CD4-positive, alpha-beta T cell treated with Interleukin-6 for 4 hours (primary cell): Measurements from ENCODE around the gene SF3A1.

Source experiments
- DNase-seq: peaks from one replicate; pipeline ENCODE4 v3.0.0-alpha.2; 2020; ENCODE audit warnings: mixed read lengths

SF3A1 gene

DNA sequence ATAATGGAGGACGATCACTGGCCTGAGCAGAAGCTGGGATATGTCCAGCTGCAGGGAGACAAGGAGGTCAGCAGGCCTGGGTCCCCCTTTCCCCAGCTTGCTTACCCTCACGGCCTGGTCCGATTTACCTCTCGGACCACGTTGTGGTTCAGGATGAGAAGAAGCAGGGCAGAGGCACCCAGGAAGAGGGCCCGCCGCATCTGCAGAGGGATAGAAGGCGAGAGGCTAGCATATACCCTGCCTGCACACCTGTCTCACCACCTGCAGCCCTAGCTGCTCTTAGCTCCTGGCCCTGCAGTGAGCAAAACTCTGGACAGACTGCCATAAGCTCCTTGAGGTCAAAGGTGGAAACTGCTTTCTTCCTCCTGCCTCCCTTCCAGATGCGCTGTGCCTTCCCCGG, 29.2 kb upstream of the SF3A1 start:
- DNase-seq, result no peak

DNA sequence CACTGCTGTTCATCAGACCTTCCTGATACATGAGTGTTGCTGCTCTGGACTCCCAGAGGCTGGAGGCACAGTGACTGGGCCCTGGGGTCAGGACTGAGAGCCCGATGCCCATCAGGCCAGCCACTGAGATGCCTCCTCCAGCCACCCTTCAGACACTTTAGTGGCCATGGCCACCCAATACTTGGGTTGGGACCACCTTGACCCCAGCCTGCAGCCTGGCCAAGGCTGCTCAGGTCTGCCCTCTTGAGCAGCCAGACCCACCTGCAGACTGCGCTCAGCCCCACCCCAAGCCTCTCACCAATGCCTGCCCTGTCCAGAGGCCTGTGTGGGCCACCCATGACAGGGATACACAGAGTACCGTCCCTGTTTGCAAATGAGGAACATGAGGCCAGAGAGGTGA, 26.4 kb upstream of the SF3A1 start:
- DNase-seq, result no peak

DNA sequence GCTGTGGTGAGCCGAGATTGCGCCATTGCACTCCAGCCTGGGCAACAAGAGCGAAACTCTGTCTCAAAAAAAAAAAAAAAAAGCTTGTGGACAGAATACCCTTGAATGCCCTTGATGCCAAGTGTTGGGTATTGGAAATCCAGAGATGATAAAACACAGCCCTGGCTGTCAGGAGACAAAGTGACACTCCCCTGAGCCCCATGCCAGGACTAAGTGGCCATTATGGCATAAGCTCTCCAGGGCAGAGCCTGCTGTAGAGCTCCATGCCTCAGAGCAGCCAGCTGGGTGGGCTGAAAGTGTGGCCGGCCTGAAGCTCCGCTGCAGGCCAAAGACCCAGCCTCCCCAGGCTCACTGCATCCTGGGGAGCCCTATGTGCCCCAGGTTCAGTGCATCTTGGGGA, 25.6 kb upstream of the SF3A1 start:
- DNase-seq, result no peak

DNA sequence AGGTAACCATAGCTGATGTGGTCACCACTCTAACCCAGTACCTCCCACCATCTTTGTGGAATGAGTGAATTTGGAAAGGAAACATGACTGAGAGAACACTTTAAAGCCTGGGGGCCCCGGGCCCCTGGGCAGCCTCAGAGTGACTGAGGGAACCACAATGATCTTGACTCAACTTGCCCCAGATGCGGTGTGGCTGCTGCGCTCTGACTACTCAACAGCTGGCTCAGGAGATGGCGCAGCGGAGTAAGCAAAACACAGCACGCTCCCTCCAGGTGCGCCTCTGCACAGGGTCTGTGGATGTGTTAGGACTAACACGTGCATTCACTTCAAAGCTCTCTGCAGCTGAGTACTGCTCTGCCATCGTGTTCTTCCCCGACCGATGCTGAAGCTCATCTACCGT, 24.6 kb upstream of the SF3A1 start:
- DNase-seq, result no peak

DNA sequence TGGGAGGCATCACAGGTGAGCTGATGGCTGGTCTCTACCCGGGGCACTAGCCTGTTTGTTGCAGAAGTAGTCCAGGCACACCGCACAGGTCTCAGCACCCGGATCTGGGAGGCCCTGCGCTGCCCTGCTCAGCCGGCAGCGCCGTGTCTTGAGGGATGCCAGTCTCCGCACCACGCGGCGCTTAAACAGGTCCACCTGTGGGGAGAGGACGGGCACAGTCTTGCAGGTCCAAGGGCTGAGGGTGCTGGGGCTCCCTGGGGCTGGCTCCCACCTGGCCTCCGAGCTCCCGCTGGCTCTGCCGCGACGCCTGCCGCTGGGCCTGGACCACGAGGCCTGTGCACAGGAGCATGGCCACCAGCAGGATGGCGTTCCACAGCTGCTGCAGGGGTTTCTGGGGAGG, 23.3 kb upstream of the SF3A1 start:
- no peak for DNase-seq

DNA sequence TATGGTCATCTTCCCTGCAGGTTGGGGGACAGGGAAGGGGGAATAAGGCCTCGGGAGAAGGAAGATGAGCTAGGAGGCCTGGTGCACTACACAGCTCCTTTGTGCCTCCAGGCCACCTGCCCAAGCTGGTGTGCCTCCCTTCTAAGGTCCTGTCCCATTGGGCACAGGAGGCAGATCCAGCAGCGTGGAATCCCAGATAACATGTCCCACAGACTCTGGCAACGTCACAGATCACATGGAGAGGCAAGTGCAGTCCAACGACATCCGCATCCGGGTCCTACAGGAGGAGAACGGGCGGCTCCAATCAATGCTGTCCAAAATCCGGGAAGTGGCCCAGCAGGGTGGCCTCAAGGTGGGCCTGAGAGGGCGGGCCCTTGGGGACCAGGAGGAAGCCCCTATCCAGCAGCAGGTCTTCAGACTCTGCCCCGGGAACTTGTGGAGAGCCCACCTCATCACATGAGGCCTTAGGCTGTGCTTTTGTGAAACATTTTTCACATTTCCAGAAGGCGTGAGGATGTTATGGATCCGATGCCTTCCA, 18.7 kb upstream of the SF3A1 start:
- no peak for DNase-seq

DNA sequence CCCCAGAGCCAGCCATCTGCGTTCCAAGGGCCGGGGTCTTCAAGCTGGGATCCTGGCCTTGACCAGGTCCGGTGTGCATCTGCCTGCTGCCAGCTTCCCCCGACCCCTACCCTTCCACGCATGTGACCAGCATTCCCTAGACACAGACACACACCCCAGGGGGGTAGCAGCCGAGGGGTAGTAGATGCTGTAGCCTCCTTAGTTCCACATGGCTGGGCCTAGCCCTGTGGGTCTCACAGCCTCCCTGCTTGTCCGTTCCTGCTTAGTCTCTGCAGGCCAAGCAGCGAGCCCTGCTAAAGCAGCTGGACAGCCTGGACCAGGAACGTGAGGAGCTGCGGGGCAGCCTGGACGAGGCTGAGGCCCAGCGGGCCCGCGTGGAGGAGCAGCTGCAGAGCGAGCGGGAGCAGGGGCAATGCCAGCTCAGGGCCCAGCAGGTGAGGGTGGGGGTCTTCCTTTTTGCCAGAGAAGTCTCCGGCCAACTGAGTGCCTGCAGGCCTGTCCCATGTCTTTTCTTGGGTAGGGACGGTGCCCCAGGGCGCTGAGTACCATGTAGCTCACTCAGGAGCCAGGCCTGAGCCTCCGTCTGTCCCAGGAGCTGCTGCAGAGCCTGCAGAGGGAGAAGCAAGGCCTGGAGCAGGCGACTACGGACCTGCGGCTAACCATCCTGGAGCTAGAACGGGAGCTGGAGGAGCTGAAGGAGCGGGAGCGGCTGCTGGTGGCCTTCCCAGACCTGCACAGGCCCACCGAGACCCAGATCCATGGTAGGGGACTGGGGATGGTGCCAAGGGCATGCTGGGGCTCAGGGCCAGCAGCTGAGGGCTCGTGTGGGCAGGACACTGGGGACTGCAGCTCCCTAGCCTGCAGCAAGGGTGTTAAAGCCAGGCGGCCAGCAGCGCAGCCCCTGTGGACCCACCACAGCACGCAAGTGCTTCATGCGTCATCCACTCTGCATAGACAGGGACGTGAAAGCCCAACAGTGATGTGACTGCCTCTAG, 16.9 kb upstream of the SF3A1 start:
- no peak for DNase-seq

DNA sequence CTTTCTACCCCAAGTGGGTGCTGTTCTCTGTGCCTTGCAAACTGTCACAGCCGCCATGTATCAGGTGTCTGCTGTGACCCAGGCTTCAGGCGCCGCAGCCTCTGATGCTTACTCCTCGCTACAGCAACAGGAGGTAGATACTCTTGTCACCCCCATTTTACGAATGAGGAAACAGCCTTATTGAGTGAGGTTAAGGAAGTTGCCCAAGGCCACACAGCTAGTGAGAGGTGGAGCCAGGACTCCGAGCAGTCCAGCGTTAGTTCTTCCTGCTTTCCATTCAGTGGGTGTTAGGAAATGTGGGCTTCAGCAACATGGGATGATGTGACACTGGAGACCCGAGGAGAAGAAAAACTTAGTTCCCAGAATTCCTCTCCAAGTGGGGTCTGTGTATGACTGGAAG, 16.2 kb upstream of the SF3A1 start:
- DNase-seq, result no peak

DNA sequence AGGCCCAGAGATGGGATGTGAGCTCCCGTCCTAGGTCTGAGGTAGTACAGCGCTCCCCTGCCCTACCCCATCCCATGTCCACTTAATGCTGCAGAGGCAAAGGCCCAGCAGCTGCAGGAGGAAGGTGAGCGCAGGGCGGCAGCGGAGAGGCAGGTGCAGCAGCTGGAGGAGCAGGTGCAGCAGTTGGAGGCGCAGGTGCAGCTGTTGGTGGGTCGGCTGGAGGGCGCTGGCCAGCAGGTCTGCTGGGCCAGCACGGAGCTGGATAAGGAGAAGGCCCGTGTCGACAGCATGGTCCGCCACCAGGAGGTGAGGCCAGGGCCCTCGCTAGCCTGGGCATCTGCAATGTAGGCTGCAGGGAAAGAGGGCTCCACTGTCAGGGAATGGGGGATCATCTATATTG, 15.3 kb upstream of the SF3A1 start:
- DNase-seq, result no peak

DNA sequence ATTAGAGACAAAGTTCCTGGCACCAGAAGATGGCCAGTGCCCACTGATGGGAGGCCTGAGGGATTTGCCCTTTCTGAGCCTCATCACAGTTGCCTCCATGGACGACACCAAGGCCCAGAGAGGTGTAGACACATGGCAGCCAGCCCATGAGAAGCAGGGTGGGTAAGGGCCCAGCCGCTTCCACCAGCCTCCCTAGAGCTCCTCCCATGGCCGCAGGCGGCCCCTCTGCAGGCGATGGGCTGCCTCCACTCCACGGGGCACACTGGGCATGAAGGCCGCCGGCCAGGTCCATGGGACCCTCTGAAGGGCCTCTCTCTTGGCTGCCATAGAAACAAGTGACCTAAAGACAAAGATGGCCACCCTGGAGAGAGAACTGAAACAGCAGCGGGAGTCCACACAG, 14.6 kb upstream of the SF3A1 start:
- no peak for DNase-seq

DNA sequence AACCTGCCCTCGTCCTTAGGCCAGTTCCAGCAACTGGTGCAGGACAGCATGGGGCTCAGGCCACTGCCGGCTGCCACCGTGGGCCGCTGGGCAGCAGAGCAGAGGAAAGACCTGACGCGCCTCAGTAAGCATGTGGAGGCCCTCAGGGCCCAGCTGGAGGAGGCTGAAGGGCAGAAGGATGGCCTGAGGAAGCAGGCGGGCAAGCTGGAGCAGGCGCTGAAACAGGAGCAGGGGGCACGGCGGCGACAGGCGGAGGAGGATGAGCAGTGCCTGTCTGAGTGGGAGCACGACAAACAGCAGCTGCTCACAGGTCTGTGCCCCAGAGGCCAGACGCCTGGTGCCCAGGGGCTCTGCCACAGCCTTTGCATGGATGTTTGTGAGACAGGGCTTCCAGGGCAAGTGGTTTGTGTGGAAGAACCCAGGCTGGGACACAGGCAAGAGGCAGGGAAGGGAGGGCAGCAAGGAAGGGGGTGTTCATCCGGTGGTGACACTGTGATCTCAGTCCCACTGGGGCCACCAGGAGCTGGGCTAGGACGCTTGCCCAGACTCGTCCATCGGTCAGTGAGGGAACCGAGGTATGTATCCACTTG, 14.0 kb upstream of the SF3A1 start:
- DNase-seq, result no peak

DNA sequence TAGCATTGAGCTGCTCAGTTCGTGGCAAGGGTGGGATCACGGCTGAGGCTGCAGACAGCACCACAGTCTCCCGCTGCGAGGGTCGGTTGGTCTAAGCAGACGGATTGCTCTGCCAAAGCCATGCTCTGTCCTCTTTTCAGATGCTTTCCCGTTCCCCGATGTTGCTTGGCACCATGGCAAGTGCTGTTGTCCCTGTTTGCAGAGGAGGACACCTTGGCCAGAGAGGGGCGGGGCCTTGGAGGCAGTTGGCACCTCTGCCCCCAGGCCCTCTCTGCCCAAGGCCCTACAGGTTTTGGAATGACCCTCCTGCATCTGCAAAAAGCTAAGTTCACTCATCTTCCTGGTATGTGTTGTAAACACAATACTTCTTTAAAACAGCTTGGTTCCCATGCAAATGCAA, 11.7 kb upstream of the SF3A1 start:
- no peak for DNase-seq

DNA sequence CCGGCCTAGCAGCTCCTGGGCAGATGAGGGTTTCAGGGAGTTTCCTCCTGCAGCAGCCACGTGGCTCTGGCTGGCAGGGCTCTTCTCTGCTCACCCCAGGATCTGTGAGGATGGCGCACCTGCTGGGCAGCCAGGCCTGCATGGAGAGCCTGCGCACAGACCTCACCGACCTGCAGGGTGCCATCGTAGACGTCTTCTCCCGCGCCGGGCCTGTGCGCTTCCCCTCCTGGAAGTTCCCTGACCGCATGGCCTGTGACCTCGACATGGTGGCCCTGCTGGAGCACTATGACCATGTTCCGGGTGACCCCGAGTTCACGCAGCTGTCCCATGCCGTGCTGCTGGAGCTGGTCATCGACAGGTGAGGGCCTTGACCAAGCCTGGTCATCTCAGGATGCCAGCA, 9.2 kb upstream of the SF3A1 start:
- DNase-seq, result no peak

DNA sequence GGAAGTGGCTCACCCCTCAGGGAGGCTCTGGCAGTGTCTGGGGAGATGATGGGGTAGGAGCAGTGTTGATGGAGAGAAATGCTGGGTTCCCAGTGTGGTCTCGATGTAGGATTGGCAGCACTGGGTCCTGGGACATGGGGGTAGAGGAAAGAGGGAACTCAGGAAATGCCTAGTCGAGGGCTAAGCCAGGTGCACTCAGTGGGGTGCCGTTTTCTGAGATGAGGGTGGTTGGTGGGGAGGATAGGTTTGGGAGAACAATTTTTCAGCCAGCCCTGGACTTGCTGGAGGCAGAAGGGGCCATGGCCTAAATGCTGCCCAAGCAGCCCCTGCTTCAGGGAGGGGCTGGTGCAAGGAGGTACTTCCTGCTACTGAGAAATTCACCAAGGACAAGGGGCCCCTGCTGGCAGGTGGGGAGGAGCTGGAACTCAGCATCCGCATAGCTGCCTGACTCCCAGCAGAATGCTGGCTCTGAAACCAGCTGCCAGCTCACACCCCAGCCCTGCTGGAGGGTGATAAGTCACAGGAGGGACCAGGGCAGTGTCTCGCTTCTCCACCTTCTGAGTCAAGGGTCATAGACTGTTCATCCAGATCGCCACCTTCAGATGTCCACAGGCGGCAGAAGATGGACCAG, 6.1 kb upstream of the SF3A1 start:
- no peak for DNase-seq

DNA sequence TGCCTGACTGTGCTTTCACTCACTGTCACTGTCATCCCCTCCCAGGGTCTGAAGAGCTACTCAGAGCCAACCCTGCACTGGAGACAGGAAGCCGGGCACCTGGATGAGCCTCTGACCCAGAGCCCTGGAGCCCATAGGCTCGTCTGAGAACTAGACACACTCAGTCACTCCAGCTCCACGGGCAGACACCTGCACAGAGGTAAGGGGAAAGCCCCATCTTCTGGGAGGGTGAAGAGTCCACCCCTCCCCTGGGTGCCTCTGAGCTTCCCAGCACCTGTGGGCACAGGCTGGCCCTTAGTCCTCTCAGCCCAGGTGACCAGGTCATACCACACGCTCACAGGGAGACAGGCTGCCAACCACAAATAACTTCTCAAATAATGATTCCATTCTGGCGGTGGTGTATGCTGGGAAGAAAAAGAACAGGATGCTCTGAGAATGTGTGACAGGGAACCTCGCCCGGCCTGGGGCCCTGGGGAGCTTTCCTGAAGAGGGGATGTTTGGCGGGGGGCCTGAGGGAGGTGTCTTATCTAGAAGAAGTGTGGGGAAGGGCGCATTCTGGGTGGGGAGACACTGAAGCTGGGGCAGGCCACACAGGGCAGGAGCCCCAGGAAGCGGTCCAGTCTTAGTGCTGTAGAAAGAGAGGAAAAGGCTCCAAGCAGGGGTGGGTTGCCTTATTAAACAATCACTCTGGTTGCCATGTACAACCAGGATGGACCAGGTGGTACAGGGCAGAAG, 5.4 kb upstream of the SF3A1 start:
- DNase-seq, result no peak

DNA sequence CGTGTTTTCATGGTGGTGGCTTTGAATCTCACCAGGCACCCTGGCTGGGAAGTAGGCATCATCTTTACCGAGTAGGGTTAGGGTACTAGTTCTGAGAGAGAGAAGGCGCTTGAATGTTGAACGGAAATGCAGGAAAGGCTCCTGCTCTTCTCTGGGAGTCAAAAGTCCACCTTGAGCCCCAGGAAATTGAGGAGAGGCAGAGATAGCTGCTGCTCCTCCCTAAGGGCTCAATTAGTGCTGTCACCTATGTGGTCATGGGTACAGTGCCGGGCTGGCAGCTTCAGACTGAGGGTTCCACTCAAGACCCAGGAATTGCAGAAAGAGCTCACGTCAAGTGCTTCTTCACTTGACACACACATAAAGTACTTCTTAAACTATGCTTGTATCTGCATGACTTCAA, 1.8 kb upstream of the SF3A1 start:
- DNase-seq, result no peak

DNA sequence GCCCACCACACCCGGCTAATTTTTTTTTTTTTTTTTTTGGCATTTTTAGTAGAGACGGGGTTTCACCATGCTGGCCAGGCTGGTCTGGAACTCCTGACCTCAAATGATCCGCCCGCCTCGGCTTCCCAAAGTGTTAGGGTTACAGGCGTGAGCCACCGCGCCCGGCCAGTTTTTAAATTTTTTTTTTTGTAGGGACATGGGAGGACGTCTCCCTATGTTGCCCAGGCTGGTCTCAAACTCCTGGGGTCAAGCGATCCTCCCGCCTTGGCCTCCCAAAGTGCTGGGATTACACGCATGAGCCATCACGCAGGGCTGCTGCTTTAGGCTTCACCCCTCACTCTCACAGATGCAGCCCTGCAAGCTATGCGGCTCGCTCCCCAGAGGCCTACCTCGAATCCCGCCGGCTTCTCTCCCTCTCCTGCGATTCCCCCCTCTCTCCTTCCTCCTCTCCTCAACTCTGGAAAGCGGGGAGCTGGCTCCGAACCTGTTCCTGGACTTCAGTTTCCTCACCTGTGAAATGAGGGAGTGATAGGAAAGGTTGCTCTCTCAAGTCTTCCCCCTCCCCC, 1.0 kb upstream of the SF3A1 start:
- DNase-seq, result no peak

DNA sequence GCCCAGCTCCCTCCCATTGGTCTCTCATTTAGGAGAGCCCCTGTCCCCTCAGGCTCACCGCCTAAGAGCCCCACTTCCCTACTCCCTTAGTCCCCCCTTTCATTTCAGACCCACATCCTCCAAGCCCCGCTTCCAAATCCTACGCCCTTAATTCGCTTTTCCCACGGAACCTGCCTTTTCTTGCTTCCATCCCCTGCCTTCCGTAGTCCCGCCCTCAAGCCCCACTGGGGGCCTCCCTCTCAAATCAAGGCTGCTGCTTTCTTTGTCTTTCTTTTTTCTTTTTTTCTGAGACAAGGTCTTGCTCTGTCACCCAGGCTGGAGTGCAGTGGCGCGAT, 509 bp upstream of the SF3A1 start:
- DNase-seq, result no peak

DNA sequence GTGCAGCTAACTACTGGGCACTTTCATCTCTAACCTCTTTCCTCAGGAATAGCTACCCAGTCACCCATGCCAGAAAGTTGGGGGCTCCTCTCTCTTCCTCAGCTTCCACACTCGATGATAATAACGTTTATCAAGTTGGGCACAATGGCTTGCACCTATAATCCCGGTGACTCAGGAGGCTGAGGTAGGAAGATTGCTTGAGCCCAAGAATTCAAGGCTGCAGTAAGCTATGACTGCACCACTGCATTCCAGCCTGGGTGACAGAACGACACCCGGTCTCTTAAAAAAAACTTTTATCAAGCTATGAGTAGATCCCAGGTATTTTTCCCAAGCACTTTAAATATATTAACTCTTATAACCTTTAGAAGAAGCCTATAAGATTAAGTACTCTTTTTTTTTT, 2.0 kb downstream of the SF3A1 start:
- no peak for DNase-seq

DNA sequence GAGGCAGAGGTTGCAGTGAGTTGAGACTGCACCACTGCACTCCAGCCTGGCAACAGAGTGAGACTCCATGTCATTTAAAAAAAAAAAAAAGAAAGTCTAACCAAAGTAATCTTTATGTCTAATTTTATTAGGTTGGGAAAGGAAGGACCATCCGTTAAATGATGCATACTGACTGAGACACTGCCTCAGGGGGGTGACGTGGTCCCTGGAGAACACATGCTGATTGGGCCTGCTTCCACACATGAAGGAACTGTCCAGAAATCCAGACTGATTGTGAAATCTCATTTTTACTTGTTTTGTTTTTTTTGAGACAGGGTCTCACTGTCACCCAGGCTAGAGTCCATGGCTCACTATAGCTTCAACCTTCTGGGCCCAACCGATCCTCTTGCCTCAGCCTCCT, 5.5 kb downstream of the SF3A1 start:
- no peak for DNase-seq

DNA sequence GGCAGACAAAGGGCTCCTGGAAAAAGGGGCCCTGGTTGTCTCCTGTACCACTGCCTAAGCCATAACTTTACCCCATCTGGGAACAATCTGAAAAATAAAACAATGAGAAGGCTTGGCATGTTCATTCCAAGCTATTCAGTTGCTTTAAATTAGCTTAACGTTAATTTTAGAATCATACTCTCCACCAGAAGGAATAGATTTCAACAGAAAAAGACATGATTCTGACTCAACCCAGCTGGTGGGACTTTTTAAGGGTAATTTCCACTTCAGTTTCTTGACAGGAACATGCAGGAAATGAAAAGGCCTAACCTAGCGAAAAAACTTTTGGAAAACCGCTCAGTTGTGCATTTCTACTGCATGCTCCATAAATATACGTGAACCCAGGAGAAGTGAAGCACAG, 7.9 kb downstream of the SF3A1 start:
- no peak for DNase-seq

DNA sequence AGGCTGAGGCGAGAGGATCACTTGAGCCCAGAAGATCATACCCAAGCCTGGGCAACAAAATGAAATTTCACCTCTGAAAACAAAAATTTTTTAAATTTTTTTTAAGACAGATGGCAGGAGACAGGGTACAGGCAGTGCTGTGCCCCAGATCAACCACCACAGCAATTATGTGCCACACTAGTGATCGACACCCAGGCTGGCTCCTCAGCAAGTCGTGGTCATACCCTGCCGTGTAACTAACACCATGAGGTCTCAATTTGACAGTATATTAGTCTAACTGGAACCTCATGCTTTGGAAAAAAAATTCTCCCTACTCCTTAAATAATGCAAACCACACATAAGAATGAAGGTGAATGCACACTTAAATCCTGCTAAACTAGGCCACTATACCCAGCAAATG, 8.3 kb downstream of the SF3A1 start:
- DNase-seq, result no peak
